GM19455 (cell line): ENCODE results near the gene PLVAP.
A peak's percentile ranks its signal among the peaks of the same experiment; 100 is the strongest.

Experiments
- ATAC-seq: cut with Tn5 transposase; IDR thresholded peaks from one replicate; pipeline ENCODE4 v1.9.1; 2021; ENCODE audit not compliant: unreplicated experiment

PLVAP gene

DNA sequence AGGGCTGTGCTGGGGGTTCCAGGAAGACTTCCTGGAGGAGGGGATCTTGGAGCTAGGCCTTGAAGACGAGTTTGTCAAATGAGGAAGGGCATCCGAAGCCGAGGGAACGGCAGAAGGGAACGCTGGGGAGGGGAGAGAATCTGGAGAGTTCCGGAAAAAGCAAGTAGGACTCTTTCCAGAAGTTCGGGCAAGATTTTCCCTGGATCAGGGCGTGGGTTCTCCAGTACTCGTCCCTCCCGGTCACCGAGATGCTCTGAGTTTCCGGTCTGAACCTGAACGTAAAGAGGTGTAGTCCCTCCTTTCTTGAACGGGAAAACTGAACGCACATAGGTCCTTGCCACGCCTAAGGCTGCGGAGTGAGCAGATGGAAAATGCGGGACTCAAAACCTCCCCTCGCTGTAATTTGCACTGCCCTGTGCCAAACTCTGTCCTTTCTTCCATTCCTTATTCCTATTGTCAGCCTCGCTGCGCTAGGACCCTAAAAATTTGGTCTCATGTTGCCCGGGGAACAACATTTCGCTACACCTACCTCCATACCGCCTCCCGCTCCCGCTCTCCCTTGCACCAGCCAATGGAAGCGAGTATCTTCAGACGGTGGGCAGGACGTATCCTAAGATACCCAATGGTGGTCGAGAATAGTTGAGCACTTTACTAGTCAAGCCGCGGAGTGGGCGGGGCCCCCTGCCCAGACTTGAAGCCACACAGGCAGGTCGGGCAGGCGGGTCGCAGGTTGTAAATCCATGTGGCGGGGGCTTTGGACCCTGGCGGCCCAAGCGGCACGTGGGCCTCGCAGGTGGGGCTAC is 40.1 kb downstream of the PLVAP start, which contains the start of gene GTPBP3:
Gene GTPBP3 (plus strand): TSS at position 682 of the 803 bp plus-strand sequence. CDS start 59 bp downstream, at position 741.
- peak; percentile 73 for ATAC-seq

DNA sequence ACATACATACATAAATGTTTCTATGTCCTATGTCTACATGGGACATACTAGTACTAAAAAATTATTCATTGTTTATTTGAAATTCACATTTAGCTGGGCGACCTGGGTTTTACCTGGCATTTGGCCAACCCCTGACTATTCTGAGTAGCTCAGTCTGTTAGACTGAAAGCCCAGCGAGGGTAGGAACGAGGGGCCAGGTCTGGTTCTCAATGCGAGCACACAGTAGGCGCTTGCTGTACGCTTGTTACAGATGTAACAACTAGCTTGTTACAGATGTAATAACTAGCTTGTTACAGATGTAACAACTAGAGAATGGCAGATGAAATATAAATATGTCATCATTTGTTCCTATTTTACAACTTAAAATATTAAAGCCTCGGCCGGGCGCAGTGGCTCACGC is 41.6 kb downstream of the PLVAP start:
- ATAC-seq, result no peak

DNA sequence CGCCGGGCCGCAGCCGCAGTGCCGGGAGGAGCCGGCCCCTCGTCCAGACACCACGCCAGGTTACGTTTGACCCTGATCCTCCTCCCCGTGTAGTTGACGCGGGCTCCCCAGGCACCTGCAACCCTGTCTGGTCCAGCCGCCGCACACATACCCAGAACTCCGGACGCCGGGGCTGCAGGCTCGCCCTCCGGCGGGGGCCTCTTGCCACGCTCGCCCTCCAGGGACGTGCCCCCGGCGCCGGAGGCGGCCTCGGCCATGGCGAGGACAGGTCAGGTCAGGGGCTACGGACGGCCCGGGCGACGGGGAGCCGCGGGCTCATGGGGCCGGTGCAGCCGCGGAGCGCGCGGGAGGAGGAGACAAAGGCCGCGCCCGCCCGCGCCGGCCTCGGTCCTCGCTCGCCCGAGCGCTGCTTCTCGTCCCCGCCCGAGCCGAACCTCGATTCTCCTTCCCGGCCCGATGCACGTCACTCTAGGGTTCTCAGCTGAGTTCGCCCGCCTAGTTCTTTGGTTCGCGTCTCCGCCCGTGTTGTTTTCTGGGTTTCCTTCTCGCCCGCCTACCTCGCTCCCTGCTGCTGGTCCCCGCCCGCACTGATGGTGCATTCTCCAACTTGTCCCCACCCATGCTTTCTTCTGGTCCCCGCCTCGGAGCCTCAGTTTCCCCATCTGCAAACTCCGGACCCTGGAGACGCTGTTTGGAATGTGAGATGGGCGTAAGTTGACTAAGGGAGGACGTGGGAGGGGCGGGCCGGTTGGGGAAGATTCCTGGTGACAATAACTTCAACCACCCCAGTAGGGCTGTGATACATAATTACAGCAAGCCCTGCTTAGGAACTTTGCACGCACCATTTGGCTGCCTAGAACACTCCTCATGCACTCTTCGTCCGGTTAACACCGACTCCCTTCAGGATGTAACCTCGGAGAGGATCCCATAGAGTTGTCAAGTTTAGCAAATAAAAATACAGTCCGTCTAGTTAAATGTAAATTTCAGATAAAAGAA is 42.4 kb downstream of the PLVAP start, which contains the start of gene ANO8:
Gene ANO8 (minus strand): TSS at position 442 of the 996 bp plus-strand sequence. CDS start 185 bp downstream, at position 257.
- no peak for ATAC-seq

DNA sequence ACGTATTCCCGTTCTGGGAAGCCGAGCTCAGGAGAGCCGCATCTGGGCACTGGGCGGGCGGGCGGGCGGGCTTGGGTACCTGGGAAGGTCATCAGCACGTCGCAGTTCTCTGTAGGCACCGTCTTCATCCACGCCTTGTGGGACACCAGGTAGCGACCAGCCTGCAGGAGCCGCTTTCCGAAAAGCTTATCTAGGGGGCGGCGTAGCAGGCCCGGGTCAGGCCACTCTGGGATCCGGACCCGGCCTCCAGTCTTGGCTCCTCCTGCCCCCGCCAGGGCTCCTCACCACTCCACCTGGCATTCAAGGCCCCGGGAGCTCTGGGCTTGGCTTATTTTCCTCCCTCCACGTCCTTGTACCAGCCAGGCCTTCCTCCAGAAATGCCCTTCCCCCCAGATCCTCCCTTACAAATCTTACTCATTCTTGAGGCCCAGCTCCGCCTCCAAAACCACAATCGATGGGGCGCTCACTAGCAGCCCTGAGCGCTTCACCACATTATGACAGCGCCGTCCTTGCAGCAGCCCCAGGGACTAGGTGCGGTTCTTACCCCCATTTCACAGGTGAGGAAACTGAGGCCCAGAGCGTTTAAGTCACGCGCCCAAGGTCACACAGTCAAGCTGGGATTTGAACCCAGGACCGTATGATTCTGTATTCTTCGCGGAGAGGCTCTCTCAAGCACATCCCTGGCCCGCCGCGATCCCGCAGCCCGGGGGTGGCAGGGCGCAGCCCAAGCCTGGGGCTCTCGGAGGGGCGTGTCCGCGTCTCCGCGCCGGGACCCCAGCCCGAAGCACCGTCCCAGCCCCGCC is 43.3 kb downstream of the PLVAP start:
- ATAC-seq, result no peak

DNA sequence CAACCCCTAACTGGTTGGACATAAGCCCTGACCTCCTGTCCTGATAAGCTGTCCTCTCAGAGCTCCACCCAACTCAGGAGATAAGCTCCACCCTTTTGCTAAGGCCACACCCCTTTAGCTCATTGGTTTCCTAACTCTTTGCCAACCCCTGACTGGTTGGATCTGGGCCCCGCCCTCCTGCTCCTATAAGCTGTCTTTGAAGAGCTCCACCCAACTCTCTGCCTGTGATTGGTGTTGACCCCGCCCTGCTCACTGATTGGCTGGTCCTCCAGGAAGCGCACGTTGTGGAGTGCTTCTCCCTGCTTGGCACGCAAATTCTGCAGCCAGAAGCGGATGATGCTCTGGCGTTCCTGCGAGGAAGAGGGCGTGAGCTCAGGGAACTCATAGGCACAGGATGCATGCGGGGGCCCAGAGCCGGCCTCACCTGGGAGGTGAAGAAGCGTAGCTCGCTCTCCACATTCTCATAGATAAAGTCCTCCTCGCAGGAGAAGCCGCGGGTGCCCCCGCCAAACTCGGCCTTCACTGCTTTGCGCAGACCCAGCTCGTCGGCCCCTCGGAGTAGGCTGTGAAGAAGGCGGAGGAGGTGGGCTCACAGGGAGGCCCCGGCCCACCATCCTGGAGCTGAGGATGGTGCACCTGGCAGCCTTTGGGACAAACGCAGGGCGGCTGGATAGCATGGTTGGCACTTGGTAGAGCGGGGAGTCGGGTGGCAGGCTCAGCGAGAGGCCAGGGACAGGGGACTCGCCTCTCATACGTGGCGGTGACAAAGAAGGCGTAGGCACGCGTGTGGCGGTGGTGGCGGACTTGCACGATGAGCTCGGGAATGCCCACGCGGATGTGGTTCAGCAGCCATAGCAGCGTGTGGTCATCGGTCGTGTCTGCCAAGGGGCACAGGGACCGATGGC is 44.2 kb downstream of the PLVAP start:
- ATAC-seq, result no peak

DNA sequence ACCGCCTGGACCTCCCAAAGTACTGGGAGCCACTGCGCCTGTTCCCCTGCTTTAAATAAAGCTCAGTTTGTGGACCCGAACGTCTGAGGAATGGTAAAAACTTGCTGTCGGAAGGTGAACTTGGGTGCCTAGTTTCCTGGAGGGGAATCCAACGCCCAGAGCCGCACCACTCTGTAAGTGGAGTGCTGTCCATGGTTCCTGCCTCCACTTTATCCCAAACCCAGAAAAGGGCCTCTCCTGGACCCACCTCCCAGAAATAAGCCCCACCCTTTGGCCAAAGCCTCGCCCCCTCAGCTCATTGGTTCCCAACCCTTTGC is 44.8 kb downstream of the PLVAP start:
- no peak for ATAC-seq

DNA sequence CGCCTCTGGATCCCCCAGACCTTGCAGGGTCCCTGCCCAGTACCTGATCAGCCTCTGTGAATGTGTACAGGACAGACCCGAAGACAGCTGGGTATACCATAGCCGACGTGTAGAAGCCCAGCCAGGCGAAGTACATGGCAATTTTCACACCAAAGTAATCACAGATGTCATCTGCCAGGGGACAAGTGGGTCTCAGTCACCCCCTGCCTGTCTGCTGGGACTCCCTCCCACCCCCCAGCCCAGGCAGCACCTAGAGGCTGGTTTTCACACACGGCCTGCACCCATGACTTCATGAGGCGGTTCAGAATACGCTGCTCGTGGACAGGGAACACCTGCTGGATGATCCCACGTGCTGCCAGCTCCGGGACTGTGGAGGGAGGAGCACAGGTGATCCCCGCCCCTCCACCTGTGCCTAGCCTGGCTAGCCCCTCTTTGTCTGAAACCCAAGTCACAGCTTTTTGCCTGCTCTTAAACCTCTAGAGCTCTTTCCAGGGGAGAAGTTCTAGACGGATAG is 46.0 kb downstream of the PLVAP start:
- ATAC-seq, result no peak

DNA sequence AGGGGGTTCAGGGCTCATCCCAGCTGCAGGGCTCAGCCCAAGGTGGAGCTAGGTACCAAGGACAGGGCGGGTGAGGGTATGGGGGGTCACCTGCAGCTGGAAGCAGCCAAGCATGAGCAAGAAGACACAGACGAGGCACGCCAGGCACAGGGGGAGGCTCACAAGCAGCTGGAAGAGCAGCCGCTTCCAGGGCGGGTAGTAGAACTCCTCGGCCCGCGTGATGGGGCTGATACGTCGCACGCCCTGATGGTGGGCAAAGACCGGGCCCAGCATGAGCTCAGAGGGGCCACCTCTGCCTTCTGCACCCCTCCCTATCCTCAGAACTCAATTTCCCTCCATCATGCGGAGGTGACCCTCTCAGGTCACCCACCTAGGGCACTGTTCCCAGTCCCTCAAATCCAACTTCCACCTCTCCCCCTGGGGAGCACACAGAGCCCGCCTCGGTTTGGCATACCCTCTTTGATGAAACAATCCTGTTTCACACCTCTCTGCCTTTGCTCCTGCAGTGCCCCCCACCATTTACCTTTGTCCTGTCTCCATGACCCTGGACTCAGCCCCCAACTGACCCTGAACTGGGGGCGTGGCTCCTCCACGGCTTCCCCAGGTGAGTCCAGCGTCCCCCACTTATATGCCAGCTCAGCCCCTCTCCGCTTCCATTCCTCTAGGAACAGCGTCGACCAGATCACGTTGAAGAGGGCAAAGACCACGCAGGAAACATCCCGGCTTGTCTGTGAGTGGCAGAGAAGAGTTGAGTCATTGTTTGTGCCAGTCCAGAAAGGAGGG is 46.7 kb downstream of the PLVAP start:
- ATAC-seq, result no peak

DNA sequence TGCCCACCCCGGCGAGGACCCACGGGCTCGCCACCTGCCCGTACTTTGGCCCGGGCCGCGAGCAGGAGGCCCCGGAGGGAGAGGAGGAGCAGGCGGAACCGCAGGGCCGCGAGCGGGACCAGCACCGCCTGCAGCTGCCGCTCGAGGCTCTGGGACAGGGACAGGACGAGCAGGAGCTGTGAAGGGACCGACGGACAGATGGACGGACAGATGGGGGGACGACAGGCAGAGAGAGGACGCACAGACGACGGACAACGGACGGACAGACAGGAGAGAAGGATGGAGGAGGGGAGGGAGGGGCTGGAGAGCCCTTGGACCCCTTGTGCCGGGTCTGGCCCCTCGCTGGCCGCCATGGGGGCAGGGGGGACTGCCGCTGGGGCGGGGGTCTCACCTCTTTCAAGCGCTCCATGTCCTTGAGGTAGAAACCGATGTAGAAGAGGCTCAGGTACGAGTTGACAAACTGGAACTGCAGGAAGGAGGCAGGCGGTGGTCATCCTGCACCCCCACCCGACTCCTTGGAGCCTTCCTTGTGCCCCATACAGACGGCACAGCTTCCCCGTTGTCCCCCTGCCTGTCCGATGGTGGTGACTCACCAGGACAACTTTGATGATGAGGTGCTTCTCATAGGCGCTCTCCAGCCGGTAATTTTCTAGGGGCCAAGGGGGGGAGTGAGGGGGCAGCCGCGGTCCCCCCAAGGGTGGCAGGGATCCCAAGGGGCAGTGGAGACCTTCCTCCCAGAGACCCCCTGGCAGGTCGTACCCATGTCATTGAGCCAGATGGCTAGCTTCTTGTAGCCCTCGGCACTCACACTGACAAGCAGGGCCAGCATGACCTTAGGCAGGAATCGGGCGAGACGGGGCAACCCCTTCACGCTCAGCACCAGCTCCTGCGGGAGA is 47.5 kb downstream of the PLVAP start:
- no peak for ATAC-seq

DNA sequence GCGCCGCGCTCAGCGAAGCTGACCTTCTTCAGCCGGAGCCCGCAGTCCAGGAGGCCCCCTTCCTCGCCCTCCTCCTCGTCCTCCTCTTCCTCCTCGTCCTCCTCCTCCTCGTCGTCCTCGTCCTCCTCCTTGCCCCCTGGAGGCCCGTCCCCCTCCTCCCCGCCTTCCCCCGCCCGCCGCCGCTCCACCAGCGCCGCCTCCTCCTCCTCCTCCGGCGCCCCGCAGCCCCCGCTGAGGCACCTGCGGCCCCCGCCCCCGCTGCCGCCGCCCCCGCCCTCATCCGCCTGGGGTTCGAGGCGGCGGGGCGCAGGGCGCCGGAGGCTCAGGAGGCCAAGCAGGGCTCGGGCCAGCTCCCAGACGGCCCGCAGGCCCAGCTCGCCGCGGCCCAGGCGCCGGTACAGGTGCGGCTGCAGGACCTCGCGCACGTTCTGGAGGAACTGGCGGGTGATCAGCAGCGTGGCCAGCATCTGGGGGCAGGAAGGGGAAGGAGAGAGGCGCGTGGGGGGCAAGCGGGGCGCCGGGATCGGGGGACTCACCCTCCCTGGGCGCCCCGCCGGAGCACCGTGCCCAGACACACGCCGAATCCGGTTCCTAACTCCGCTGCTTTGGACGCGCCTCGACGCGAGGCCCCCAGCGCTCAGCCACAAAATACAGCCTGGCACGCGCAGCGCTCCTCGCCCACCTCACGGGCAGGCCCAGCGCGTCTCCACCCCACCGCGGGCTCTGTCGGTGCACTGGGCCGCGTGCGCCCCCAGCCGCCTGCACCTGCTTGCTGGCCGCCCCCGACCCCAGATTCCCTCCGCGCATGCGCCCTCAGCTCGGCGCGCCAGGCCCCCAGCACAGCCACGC is 48.4 kb downstream of the PLVAP start:
- ATAC-seq, result no peak

DNA sequence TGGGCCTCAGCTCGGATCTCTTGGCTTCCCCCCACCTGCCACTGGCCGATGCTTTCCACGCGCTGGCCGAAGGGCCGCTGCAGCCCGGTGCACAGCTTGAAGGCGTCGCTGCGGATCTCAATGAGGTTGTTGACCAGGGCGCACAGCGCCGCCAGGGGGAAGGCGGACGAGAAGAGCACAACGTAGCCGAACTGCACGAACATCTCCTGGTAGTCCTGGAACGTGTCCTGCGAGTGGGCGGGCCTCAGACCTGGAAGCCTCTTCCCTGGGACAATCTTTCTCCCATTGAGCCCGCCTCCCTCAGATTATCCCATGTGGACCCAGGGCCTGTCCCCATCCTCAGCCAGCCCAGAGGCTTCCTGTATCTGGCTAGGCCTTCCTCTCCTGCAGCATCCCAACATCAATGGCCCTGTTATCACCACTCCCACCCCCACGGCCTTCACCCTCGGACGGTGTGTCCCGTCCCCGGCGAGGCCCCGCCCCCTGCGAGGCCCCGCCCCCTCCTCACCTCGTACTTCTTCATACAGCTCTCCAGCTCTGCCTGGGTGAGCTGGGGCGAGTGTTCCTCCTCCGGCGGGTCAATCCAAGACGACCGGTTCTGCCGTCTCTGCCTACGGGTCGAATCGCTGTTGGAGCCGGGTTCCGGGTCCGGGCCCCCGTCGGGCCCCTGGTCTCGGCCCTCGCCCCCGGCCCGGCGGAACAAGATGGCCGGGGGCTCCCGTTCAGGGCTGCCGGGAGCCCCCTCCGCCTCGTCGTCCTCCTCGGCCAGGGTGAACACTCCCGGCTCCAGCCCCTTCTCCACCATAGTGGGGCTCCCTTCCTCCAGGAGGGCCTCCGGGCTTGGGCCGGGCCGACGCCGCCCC is 49.3 kb downstream of the PLVAP start:
- no peak for ATAC-seq

DNA sequence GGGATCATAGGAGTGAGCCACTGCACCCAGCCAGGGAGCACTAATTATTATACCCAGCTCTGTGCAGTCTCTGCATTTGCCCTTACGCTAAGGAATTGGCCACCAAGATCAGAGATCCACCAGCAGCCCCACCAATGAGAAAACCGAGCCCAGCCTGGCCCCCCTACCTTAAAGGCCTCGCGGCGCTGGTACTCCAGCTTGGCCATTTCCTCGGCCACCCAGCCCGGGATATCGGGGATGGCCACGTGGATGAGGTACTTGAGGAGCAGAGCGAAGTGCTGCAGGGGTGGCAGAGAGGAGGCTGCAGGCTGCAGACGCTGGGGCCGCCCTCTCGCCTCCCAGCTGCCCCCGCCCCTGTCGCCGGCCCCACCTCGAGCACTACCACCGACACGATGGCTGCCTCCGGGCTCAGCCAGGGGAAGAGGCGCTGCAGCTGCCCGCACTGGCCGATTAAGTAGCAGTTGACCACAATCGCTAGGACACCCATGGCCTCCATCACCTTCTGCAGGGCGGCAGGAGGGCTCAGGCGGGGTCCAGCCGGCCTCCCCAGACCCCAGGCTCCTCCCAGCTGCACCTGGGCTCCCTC is 50.0 kb downstream of the PLVAP start:
- ATAC-seq, result no peak

DNA sequence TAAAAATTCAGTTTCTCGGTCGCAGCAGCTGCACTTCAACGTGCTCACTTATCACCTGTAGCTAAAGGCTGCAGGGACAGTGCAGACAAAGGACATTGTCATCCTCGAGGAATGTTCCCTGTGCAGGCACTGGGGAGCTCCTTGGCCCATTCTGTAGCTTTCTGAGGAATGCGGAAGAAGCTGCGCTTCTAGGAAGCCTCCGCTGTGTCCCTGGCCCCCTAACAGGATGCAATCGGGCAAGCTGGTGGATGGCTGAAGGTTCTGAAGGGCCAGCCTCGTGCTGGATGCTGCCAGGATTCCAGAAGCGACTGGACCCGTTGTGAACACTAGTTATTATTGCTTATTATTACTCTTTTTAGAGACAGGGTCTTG is 50.6 kb downstream of the PLVAP start:
- ATAC-seq, result no peak

DNA sequence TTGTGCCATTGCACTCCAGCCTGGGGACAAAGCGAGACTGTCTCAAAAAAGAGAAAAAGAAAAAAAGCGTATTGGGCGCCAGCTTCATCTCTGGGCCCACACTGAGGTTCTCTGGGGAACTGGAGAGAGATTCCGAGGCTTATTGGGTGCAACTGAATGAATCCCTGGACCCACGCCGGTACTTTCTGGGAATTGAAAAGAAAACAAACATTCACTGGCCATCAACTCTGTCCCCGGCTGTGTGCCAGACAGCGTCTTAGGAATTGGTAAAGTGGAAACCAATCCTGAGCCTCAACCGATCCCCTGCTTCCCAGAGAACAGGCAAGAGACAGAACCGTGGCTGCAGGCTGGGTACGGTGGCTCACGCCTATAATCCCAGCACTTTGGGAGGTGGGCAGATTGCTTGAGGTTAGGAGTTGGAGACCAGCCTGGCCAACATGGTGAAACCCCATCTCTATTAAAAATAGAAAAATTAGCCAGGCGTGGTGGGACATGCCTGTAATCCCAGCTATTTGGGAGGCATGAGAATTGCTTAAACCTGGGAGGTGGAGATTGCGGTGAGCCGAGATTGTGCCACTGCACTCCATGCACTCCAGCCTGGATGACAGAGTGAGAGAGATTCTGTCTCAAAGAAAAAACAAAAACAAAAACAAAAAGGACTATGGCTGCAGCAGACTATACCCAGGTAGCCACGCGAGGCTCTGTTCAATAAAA is 51.1 kb downstream of the PLVAP start:
- ATAC-seq, result no peak

DNA sequence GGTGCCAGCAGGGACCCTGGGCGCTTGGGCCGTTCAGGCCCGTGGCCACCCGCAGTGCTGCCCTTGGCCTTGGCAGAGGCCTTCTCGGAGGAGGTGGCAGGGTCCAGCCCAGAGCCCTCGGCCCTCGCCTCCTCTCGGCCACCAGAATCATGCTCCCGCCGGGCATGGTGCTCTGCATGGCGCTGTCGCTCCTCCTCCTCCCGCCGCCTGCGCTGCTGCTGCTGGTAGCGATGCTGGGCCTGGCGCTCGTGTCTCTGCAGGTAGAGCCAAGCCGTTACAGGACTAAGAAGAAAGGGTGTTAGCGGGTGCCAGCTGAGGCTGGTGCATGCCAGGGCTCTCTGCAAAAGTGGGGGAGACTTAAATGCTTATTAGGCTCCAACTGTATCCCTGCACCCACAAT is 52.0 kb downstream of the PLVAP start:
- no peak for ATAC-seq
